ENCODE results near the gene HNRNPUL1. TPM values are rescaled to one million over a fixed set of nuclear protein-coding genes. Genes with fewer than 3 reads are reported as not detected.

Gene HNRNPUL1
- total and polyA plus RNA-seq, 10 of the 15 experiments (the other 5 are each of a cell fraction or from before 2014, with no cell fraction given), result 11.1 to 276 (median 117) TPM

- TF ChIP-seq WRNIP1 (IDR thresholded peaks at IDR 0.05; ENCODE audit: borderline replicate concordance, low read depth, low read length) (no peak), NFXL1 (IDR thresholded peaks at IDR 0.05; ENCODE audit: borderline replicate concordance) (no peak), CHD1 (IDR thresholded peaks at IDR 0.05; ENCODE audit: low read depth, low read length) (peak; percentile 93), POLR2AphosphoS5 (IDR thresholded peaks at IDR 0.05; ENCODE audit: low read length) (peak; percentile 96), ATF3 (IDR thresholded peaks at IDR 0.05; ENCODE audit: borderline replicate concordance, extremely low read depth, low read depth, low read length) (no peak), MEF2A (IDR thresholded peaks at IDR 0.05; ENCODE audit: insufficient read depth, low read depth, low read length) (peak; percentile 25; the same call in 1 of the 2 replicates), IRF3 (IDR thresholded peaks at IDR 0.05) (no peak), STAT1 (conservative IDR thresholded peaks at IDR 0.05) (0 out of 2 replicates have a peak, but pooled peaks have one; percentile 48), TARDBP (IDR thresholded peaks at IDR 0.05; ENCODE audit: borderline replicate concordance) (no peak), RCOR1 (conservative IDR thresholded peaks at IDR 0.05; ENCODE audit: low read depth, low read length) (no peak), CBX5 (IDR thresholded peaks at IDR 0.05; ENCODE audit: low read depth) (no peak), E2F8 (IDR thresholded peaks at IDR 0.05; ENCODE audit: low read depth, partially characterized antibody) (peak; percentile 46), USF1 (IDR thresholded peaks at IDR 0.05; ENCODE audit: borderline replicate concordance, extremely low read length, insufficient read depth, low read depth, low read length) (no peak), PRDM15 (CRISPR knock-in tag; IDR thresholded peaks at IDR 0.05) (no peak), RUNX3 (IDR thresholded peaks at IDR 0.05; ENCODE audit: low read length) (peak; percentile 92), CBX3 (IDR thresholded peaks at IDR 0.05; ENCODE audit: borderline replicate concordance, low read depth) (no peak), ZBED1 (IDR thresholded peaks at IDR 0.05; ENCODE audit: borderline replicate concordance) (0 out of 2 replicates have a peak, but pooled peaks have one; percentile 30), NR2C1 (IDR thresholded peaks at IDR 0.05) (no peak), YY1 (IDR thresholded peaks at IDR 0.05; ENCODE audit: low read depth, low read length) (peak; percentile 5), LARP7 (IDR thresholded peaks at IDR 0.05) (peak; percentile 74)
These were observed 926 bp upstream of the HNRNPUL1 start (continued) for GRCh38 chr19:41263042-41263849.
